GM12864 (cell line): ENCODE data around the gene RAMAC.

Experiments used
- DNase-seq: peaks from one replicate; pipeline ENCODE4 v3.0.0-alpha.2; 2011; ENCODE audit warnings: low read depth
- H3K4me3 ChIP-seq: 2 replicates; pipeline ENCODE4 v1.5.1; 2011; ENCODE audit warnings: mild to moderate bottlenecking, low read depth, low read length, control low read depth
- TF ChIP-seq, protein P1 (sequence below): IDR thresholded peaks from 2 replicates; pipeline ENCODE4 v1.5.1; 2011; ENCODE audit warnings: low read depth, mild to moderate bottlenecking, moderate library complexity, low read length, control low read depth, inconsistent platforms; ENCODE audit errors: missing control alignments

RAMAC gene

DNA sequence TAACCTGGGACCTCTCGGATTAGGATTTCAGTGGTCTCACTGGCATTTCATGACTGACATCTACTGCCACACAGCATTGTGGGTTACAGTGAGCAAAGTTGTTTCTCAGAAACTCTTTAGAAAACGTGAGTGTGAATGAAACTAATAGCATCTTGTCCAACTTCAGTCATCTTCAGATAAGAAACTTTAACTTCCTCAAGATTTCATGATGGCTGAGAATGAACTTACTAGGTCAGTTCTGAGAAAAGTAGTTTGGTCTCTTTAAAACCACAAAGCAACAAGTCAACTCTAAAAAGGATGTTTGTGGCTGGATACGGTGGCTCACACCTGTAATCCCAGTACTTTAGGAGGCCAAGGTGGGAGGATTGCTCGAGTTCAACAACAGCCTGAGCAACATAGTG is 19.3 kb upstream of the RAMAC start:
- no peak overlapping the region for H3K4me3 ChIP-seq
- TF ChIP-seq, protein P1, sequence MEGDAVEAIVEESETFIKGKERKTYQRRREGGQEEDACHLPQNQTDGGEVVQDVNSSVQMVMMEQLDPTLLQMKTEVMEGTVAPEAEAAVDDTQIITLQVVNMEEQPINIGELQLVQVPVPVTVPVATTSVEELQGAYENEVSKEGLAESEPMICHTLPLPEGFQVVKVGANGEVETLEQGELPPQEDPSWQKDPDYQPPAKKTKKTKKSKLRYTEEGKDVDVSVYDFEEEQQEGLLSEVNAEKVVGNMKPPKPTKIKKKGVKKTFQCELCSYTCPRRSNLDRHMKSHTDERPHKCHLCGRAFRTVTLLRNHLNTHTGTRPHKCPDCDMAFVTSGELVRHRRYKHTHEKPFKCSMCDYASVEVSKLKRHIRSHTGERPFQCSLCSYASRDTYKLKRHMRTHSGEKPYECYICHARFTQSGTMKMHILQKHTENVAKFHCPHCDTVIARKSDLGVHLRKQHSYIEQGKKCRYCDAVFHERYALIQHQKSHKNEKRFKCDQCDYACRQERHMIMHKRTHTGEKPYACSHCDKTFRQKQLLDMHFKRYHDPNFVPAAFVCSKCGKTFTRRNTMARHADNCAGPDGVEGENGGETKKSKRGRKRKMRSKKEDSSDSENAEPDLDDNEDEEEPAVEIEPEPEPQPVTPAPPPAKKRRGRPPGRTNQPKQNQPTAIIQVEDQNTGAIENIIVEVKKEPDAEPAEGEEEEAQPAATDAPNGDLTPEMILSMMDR, result no peak
- peak; percentile 65 for DNase-seq

DNA sequence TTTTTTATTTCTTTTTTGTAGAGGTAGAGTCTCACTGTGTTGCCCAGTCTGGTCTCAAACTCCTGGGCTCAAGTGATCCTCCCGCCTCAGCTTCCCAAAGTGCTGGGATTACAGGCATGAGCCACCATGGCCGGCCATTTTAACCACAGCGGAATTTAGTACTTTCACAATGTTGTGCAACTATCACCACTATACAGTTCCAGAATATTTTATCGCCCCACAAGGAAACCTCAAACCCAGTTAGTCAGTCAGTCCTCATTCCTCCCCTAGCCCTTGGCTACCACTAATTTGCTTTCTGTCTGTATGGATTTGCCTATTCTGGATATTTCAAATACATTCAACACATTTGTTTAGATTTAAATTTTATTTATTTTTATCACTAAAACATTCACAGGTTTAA is 17.9 kb upstream of the RAMAC start:
- DNase-seq, result no peak
- no peak overlapping the region for H3K4me3 ChIP-seq
- TF ChIP-seq, protein P1, result no peak

GRCh38 chr15:82969353-82969752 is 16.7 kb upstream of the RAMAC start:
- H3K4me3 ChIP-seq, result no peak overlapping the region
- TF ChIP-seq, protein P1, result no peak
- no peak for DNase-seq

DNA sequence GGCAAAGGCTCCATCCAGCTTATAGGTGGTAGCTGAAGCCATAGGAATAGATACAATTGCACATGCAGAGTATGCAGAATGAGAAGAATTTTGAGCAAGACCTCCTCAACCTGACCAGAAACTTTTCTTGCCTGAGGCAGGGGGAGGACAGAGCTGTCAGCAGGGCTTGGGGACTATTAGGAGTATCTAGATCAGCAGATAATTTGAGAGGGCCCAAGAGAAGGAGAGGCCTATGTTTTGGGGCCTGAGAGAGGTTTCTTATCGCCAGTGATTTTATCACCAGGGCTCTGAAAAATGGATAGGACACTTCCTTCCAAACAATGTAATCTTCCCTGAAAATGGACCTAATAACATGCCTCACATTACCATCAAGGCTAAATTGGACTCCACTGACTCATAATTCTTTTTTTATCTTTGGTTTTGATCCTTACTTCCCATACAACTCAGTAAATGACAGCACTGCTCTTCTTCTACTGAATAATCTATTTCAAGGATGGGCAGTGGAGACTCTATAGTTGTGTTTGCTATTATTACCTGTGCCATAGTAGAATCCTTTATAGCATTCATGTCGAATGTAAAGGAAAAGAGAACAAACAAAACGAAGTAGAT is 15.8 kb upstream of the RAMAC start:
- TF ChIP-seq, protein P1, result no peak
- no peak for DNase-seq
- no peak overlapping the region for H3K4me3 ChIP-seq

- TF ChIP-seq, protein P1, result no peak
- H3K4me3 ChIP-seq, result no peak overlapping the region
- DNase-seq, result no peak
Measured at GRCh38 chr15:82970696-82971095, 15.3 kb upstream of the RAMAC start.

- no peak overlapping the region for H3K4me3 ChIP-seq
- TF ChIP-seq, protein P1, result no peak
- DNase-seq, result no peak
Measured at GRCh38 chr15:82971218-82971984, 14.6 kb upstream of the RAMAC start.
